ENCODE results near the gene ACBD4.

The ACBD4 gene

GRCh38 chr17:45135192-45135977 is at the start of gene ACBD4:
ACBD4 (plus strand) TSS chr17:45135687; CDS start chr17:45136145, 458 bp downstream.
- DNase-seq: peak; percentile 94

GRCh38 chr17:45086391-45086790 is 49.1 kb upstream of the ACBD4 start:
- DNase-seq: no peak

- DNase-seq: no peak
These were observed 48.5 kb upstream of the ACBD4 start for GRCh38 chr17:45086865-45087503.

GRCh38 chr17:45087504-45087975 is 47.9 kb upstream of the ACBD4 start:
- DNase-seq: no peak

- DNase-seq: no peak
These were observed 47.5 kb upstream of the ACBD4 start for GRCh38 chr17:45087978-45088377.

GRCh38 chr17:45088741-45089140 is 46.7 kb upstream of the ACBD4 start:
- DNase-seq: no peak

GRCh38 chr17:45090711-45091110 is 44.8 kb upstream of the ACBD4 start:
- DNase-seq: no peak

GRCh38 chr17:45091778-45092425 is 43.6 kb upstream of the ACBD4 start:
- DNase-seq: no peak

GRCh38 chr17:45092911-45093430 is 42.5 kb upstream of the ACBD4 start:
- DNase-seq: no peak

GRCh38 chr17:45093444-45094110 is 41.9 kb upstream of the ACBD4 start:
- no peak for DNase-seq

- DNase-seq: no peak
These were observed 39.3 kb upstream of the ACBD4 start for GRCh38 chr17:45096141-45096540.

GRCh38 chr17:45096926-45097325 is 38.6 kb upstream of the ACBD4 start:
- no peak for DNase-seq

- DNase-seq: no peak
These were observed 37.2 kb upstream of the ACBD4 start for GRCh38 chr17:45098081-45098868.

GRCh38 chr17:45098869-45099616 is 36.4 kb upstream of the ACBD4 start:
- peak; percentile 55 for DNase-seq

GRCh38 chr17:45101546-45101882 is 34.0 kb upstream of the ACBD4 start:
- DNase-seq: no peak

GRCh38 chr17:45101883-45102811 is 33.3 kb upstream of the ACBD4 start:
- no peak for DNase-seq

GRCh38 chr17:45102856-45103255 is 32.6 kb upstream of the ACBD4 start:
- no peak for DNase-seq

GRCh38 chr17:45103269-45103795 is 32.2 kb upstream of the ACBD4 start:
- DNase-seq: no peak

GRCh38 chr17:45104029-45104428 is 31.5 kb upstream of the ACBD4 start:
- DNase-seq: no peak

- DNase-seq: no peak
These were observed 31.0 kb upstream of the ACBD4 start for GRCh38 chr17:45104497-45104896.
